Esophagus muscularis mucosa (tissue), 4 donors: ENCODE results near the gene MYB.

Experiments
- CTCF ChIP-seq, 3 experiments: fragments of 200-600 bp in 2 of 3; fragments of 450-650 bp in 1 of 3; sonication (generic) in 2 of 3; IDR thresholded peaks; one replicate each; pipeline ENCODE4 v1.5.1; 2017 to 2019; ENCODE audit warnings: antibody characterized with exemption in 3 of 3, mild to moderate bottlenecking in 2 of 3, moderate library complexity in 1 of 3
- EP300 ChIP-seq: sonication (generic); formaldehyde crosslinking; IDR thresholded peaks from one replicate; pipeline ENCODE4 v1.6.1; 2017; ENCODE audit warnings: antibody characterized with exemption
- POLR2A ChIP-seq: fragments of 450-650 bp; IDR thresholded peaks from one replicate; pipeline ENCODE4 v1.6.1; 2017; ENCODE audit warnings: antibody characterized with exemption, moderate library complexity, mild to moderate bottlenecking, low read depth
- POLR2AphosphoS5 ChIP-seq, 2 donors: sonication (generic); formaldehyde crosslinking; IDR thresholded peaks; one replicate each; pipeline ENCODE4 v1.6.1; 2017; ENCODE audit warnings: antibody characterized with exemption in 2 of 2

GRCh38 chr6:135147637-135148592, 33.2 kb upstream of the MYB start:
- TF ChIP-seq CTCF (IDR thresholded peaks at IDR 0.05), result no peak
- TF ChIP-seq EP300, result no peak
- TF ChIP-seq POLR2AphosphoS5 (IDR thresholded peaks at IDR 0.05), result no peak
- no peak for TF ChIP-seq POLR2A
